ENCODE data around the gene COMMD3. TPM values are rescaled to one million over a fixed set of nuclear protein-coding genes. Genes with fewer than 3 reads are reported as not detected.

Gene COMMD3
- total and polyA plus RNA-seq, 2 of the 8 experiments (the other 6 are each of a cell fraction or from before 2014, with no cell fraction given) = 2.3 to 2.7 TPM

DNA sequence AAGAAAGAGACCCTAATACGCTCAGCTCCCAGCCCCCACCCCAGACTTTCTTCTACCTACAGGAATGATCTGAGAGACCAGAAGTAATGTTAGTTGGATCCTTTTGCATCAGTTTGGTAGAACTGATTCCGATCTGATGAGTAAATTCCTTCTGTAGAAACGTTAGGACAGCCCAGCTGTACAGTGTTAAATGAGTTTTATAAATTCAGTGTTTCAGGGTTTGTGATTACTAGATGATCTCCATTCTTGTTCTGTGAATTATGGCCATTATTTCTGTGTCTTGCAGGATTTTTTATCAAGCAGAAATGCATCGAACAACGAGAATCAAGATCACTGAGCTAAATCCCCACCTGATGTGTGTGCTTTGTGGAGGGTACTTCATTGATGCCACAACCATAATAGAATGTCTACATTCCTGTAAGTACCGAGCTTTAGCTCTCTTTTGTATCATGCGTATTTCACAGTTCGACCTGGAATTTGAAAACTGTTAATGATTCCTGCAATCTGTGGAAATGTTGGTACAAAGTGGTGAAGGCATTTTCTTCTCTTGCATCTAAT lies 10.0 kb downstream of the COMMD3 start:
- Histone ChIP-seq H3K27ac (ENCODE audit: low read depth, low read length) (no peak overlapping the region), H3K23ac (ENCODE audit: insufficient read length) (no peak overlapping the region), H3K4me3 (ENCODE audit: extremely low read depth in 1 of 4, insufficient read depth in 2 of 4, low read depth in 3 of 4, low read length in 4 of 4) (peak overlapping the region; percentile 35 to 61 (median 44); a peak in 6 of 8 replicates), H3K79me1 (ENCODE audit: low read depth, low read length) (no peaks in the 10 kb centered on the region), H2AK5ac (ENCODE audit: low read depth, low read length) (no peak overlapping the region), H4K5ac (ENCODE audit: insufficient read length, low read depth, low read length) (no peak overlapping the region), H2BK12ac (ENCODE audit: low read depth, low read length) (no peak overlapping the region), H4K8ac (ENCODE audit: extremely low read depth, insufficient read depth, low read length) (no peak overlapping the region), H2BK15ac (ENCODE audit: low read length) (no peak overlapping the region), H3K23me2 (ENCODE audit: low read depth, low read length) (peaks cover 8% of the 10 kb centered on the region), H3K18ac (ENCODE audit: extremely low read depth, low read length) (no peak overlapping the region), H2BK20ac (ENCODE audit: low read length) (no peak overlapping the region), H3K56ac (replicated peaks; ENCODE audit: insufficient read length, low read depth, low read length) (no peak overlapping the region), H4K91ac (replicated peaks; ENCODE audit: insufficient read length, low read length) (no peak overlapping the region), H2BK5ac (ENCODE audit: low read depth, low read length) (no peak overlapping the region), H3K27me3 (replicated peaks in 1 of 4; ENCODE audit: control insufficient read depth in 3 of 4, extremely low read depth in 1 of 4, insufficient read depth in 3 of 4, low read length in 3 of 4) (peaks cover 32 to 54% (median 46%) of the 10 kb centered on the region in 4 experiments), H2AFZ (ENCODE audit: low read length) (no peak overlapping the region), H3K9me3 (ENCODE audit: insufficient read depth in 2 of 2, low read depth in 1 of 2, low read length in 1 of 2) (no peaks in the 10 kb centered on the region), H3K79me2 (ENCODE audit: control insufficient read depth in 1 of 2, insufficient read depth in 2 of 2, low read length in 2 of 2) (no peaks in the 10 kb centered on the region), H3K14ac (ENCODE audit: insufficient read length) (no peak overlapping the region), H3K4ac (replicated peaks; ENCODE audit: insufficient read length, low read depth, low read length) (no peak overlapping the region), H3K9ac (replicated peaks in 1 of 4; ENCODE audit: extremely low read depth in 1 of 4, low read depth in 3 of 4, low read length in 3 of 4) (no peak overlapping the region), H2BK120ac (replicated peaks; ENCODE audit: low read depth, low read length) (no peak overlapping the region), H4K20me1 (replicated peaks in 1 of 2; ENCODE audit: control insufficient read depth in 1 of 2, insufficient read depth in 2 of 2, low read length in 2 of 2) (peaks cover 7 to 14% of the 10 kb centered on the region in 2 experiments), H3K4me2 (ENCODE audit: insufficient read depth in 1 of 2, low read depth in 2 of 2, low read length in 2 of 2) (peak overlapping the region; percentile 55 to 81), H3K36me3 (ENCODE audit: control insufficient read depth in 2 of 4, insufficient read depth in 4 of 4, low read length in 3 of 4) (no peaks in the 10 kb centered on the region; a peak in 2 of 8 replicates), H3K4me1 (replicated peaks in 1 of 4; ENCODE audit: control insufficient read depth in 3 of 4, insufficient read depth in 4 of 4, low read length in 3 of 4) (peaks cover 6 to 21% (median 7%) of the 10 kb centered on the region in 4 experiments; a peak in 5 of 7 replicates)
- CTCF ChIA-PET (ENCODE audit: partially characterized antibody) = interaction anchor here (0.5 to 0.6 kb wide), 2 partner anchors 59 to 421 kb away, joined by 3 read pairs; no protein-coding TSS in a partner anchor
- DNase-seq (ENCODE audit: low read depth in 1 of 2, low spot score in 2 of 2) (no peak), FAIRE-seq (no peak)
- TF ChIP-seq SIRT6 (IDR thresholded peaks at IDR 0.05; ENCODE audit: low read length) (no peak), SUZ12 (IDR thresholded peaks at IDR 0.05; ENCODE audit: low read length) (peak; percentile 64)
- WGBS, 2 experiments (ENCODE audit: extremely low coverage in 1 of 2, insufficient coverage in 1 of 2, insufficient read length in 1 of 2, insufficient replicate concordance in 2 of 2, low coverage in 1 of 2, low lambda C conversion rate in 2 of 2, missing lambda C conversion rate in 1 of 2) = 15% methylated on average over 8 of the region's 8 CpGs; no CpG with 5 or more reads in 1 of the 2 experiments
- POLR2A ChIA-PET (ENCODE audit: partially characterized antibody) = interaction anchor here (0.9 to 1.1 kb wide), 2 partner anchors 9 to 10 kb away, joined by 3 to 4 read pairs; partner anchors contain the start of gene COMMD3

Data from H1 (cell line).